Esophagus squamous epithelium (tissue), 5 donors: ENCODE data around the gene ZNF518A. TPM values are rescaled to one million over a fixed set of nuclear protein-coding genes. Genes with fewer than 3 reads are reported as not detected.
"Not testable (repeated sequence)": the region's sequence is repeated elsewhere in the genome, so short reads cannot be mapped to it uniquely, and the experiment has no call there.

Experiments used
- DNase-seq: peaks from one replicate; lab custom pipeline; 2025; lab: John Stamatoyannopoulos, UW
- H3K27ac ChIP-seq, 4 donors: fragments of 200-600 bp; sonication (generic); one replicate each; pipeline ENCODE4 v1.5.1; 2016 to 2019; ENCODE audit warnings: mild to moderate bottlenecking in 1 of 4
- H3K27me3 ChIP-seq, 4 donors: fragments of 200-600 bp; sonication (generic); 1 replicate in 3 of 4; 2 replicates in 1 of 4; pipeline versions ENCODE4 v1.5.1 to v1.6.0; 2017 to 2021; ENCODE audit warnings: antibody characterized with exemption in 1 of 4
- H3K36me3 ChIP-seq, 3 donors: fragments of 200-600 bp; sonication (generic); one replicate each; pipeline ENCODE4 v1.5.1; 2016 to 2019
- H3K4me1 ChIP-seq, 3 donors: fragments of 200-600 bp; sonication (generic); one replicate each; pipeline ENCODE4 v1.5.1; 2017 to 2019
- H3K4me3 ChIP-seq, 4 donors: fragments of 200-600 bp; sonication (generic); 1 replicate in 3 of 4; 2 replicates in 1 of 4; pipeline ENCODE4 v1.5.1; 2016 to 2019; ENCODE audit warnings: mild to moderate bottlenecking in 2 of 4, moderate library complexity in 1 of 4
- H3K9me3 ChIP-seq, 3 donors: fragments of 200-600 bp; sonication (generic); one replicate each; pipeline ENCODE4 v1.5.1; 2016 to 2019
- POLR2A ChIP-seq, 4 donors: fragments of 450-650 bp; IDR thresholded peaks; one replicate each; pipeline ENCODE4 v1.6.1; 2017; ENCODE audit warnings: antibody characterized with exemption in 4 of 4, mild to moderate bottlenecking in 4 of 4, moderate library complexity in 3 of 4
- whole genome bisulfite sequencing, 2 donors: methylation state at CpG; one replicate each; pipeline ENCODE4 v1.1.5; 2018; 5-methylcytosine and 5-hydroxymethylcytosine counted together
- intact Hi-C: fragments of 100-400 bp; cut with DNase I; formaldehyde crosslinking; loops from one replicate; pipeline ENCODE4 v1.15.0; 2022
- total RNA-seq, 4 donors: library from RNA; depleted of rRNA; stranded (reverse); fragments of >200 nt; gene quantifications; one replicate each; pipeline ENCODE4 v1.1.0, GENCODE V29; 2016
- TF ChIP-seq, protein P1 (sequence below), 6 experiments: fragments of 450-650 bp in 4 of 6; fragments of 200-600 bp in 2 of 6; sonication (generic) in 2 of 6; IDR thresholded peaks; one replicate each; pipeline ENCODE4 v1.5.1; 2016 to 2019; ENCODE audit warnings: antibody characterized with exemption in 6 of 6, mild to moderate bottlenecking in 4 of 6, moderate library complexity in 4 of 6
- donor health status: DM: yes; HTN: yes; CAD: no.

The ZNF518A gene
- total RNA-seq, 4 donors from 2014 or later, result 8.3 to 16.4 (median 12.1) TPM

DNA sequence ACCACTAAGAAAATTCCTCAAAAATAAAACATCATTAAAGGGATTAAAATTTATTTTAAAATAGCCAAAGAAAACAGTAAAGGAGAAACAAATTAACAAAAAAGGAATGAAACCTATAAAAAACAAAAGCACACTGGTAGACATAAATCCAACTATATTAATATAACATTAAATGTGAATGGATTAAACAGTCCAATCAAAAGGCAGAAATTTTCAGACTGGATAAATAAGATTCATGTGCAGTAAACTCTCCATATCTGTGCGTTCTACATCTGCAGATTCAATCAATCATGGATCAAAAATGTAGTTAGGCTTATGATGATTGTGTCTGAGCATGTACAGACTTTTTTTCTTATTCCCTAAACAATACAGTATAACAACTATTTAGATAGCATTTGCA lies 42.6 kb downstream of the ZNF518A start:
- intact Hi-C loops, result no loop called here
- TF ChIP-seq POLR2A (IDR thresholded peaks at IDR 0.05), result no peak
- TF ChIP-seq, protein P1, sequence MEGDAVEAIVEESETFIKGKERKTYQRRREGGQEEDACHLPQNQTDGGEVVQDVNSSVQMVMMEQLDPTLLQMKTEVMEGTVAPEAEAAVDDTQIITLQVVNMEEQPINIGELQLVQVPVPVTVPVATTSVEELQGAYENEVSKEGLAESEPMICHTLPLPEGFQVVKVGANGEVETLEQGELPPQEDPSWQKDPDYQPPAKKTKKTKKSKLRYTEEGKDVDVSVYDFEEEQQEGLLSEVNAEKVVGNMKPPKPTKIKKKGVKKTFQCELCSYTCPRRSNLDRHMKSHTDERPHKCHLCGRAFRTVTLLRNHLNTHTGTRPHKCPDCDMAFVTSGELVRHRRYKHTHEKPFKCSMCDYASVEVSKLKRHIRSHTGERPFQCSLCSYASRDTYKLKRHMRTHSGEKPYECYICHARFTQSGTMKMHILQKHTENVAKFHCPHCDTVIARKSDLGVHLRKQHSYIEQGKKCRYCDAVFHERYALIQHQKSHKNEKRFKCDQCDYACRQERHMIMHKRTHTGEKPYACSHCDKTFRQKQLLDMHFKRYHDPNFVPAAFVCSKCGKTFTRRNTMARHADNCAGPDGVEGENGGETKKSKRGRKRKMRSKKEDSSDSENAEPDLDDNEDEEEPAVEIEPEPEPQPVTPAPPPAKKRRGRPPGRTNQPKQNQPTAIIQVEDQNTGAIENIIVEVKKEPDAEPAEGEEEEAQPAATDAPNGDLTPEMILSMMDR (IDR thresholded peaks at IDR 0.05), result no peak
- H3K4me3 ChIP-seq, result no peak overlapping the region
- H3K27ac ChIP-seq, result no peak overlapping the region
- no peaks in the 10 kb centered on the region for H3K4me1 ChIP-seq
- DNase-seq, result no peak
- no peaks in the 10 kb centered on the region for H3K36me3 ChIP-seq
- H3K9me3 ChIP-seq, result peaks cover 0 to 35% (median 15%) of the 10 kb centered on the region in 3 donors
- no peaks in the 10 kb centered on the region for H3K27me3 ChIP-seq
- WGBS, 2 donors, result 77 to 86% methylated on average over 1 of the region's 1 CpG

DNA sequence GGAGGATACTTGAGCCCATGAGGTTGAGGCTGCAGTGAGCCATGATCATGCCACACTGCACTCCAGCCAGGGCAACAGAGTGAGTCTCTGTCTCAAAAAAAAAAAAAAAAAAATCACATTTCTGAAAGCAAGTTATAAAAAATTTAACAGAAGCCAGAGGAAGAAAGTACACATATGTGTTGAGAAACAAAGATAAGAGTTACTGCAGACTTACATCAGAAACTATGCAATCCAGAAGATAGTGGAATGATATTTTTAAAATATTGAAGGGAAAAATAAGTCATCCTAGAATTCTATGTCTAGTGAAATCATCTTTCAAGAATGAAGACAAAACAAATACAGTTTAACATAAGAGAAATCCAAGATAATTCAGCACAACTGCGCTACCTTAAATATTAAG lies 46.9 kb downstream of the ZNF518A start:
- H3K9me3 ChIP-seq, result peaks cover 0 to 39% (median 21%) of the 10 kb centered on the region in 3 donors

DNA sequence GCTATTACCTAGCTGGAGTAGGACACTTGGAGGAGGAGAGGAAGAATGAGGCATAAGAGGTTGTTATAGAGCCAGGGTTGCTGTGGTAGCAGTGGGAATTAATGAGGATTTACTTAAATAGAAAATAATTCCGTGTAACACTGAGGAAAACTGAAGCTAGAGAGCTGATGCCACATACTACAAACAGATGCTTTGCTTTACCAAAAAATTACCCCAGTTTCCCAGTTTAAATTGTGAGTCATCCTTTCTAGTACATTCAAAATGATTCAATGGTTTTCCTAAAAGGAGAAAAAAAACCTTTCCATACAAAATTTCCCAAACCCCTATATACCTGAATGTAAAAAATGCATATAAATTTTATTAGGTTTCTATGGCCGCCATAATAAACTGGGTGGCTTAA lies 58.3 kb downstream of the ZNF518A start:
- Histone ChIP-seq H3K4me1 (no peaks in the 10 kb centered on the region), H3K9me3 (peaks cover 0 to 26% (median 0%) of the 10 kb centered on the region in 3 donors), H3K27me3 (no peaks in the 10 kb centered on the region), H3K36me3 (peaks cover 0 to 35% (median 0%) of the 10 kb centered on the region in 3 donors), H3K27ac (no peak overlapping the region), H3K4me3 (no peak overlapping the region)
- 77 to 86% methylated on average over 2 of the region's 2 CpGs for WGBS, 2 donors
- no peak for DNase-seq
- TF ChIP-seq, protein P1 (IDR thresholded peaks at IDR 0.05), result no peak
- TF ChIP-seq POLR2A (IDR thresholded peaks at IDR 0.05), result no peak
- intact Hi-C loops, result no loop called here

More for the DNA sequence above, 46.9 kb downstream of the ZNF518A start:
- no peak overlapping the region for H3K27ac ChIP-seq
- WGBS, 2 donors, result 94 to 98% methylated on average over 1 of the region's 1 CpG
- DNase-seq, result no peak
- TF ChIP-seq, protein P1 (IDR thresholded peaks at IDR 0.05), result no peak
- no peaks in the 10 kb centered on the region for H3K27me3 ChIP-seq
- no peaks in the 10 kb centered on the region for H3K4me1 ChIP-seq
- no peaks in the 10 kb centered on the region for H3K36me3 ChIP-seq
- intact Hi-C loops, result no loop called here
- no peak overlapping the region for H3K4me3 ChIP-seq

DNA sequence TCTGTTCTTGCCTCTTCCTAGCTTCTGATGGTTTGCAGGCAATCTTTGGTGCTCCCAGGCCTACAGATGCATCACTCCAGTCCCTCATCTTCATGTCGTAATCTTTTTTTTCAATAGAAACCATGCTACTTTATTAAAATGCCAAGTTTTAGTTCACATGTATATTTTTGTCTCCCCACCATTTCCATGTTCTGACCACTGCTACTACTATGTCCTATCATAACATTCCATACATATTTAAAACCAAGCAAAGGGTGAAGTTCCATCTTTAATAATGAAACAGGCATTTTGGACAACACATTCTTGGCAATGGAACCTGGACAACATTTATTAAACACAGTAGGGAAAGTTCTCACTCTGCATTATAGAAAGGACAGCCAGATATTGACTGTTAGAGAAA lies 58.8 kb downstream of the ZNF518A start:
- intact Hi-C loops, result no loop called here
- 68 to 90% methylated on average over 1 of the region's 1 CpG for WGBS, 2 donors
- Histone ChIP-seq H3K4me3 (no peak overlapping the region), H3K27me3 (no peaks in the 10 kb centered on the region), H3K36me3 (peaks cover 0 to 40% (median 0%) of the 10 kb centered on the region in 3 donors), H3K27ac (no peak overlapping the region), H3K9me3 (peaks cover 0 to 22% (median 0%) of the 10 kb centered on the region in 3 donors), H3K4me1 (no peaks in the 10 kb centered on the region)
- no peak for DNase-seq
- no peak for TF ChIP-seq POLR2A (IDR thresholded peaks at IDR 0.05)
- TF ChIP-seq, protein P1 (IDR thresholded peaks at IDR 0.05), result no peak

DNA sequence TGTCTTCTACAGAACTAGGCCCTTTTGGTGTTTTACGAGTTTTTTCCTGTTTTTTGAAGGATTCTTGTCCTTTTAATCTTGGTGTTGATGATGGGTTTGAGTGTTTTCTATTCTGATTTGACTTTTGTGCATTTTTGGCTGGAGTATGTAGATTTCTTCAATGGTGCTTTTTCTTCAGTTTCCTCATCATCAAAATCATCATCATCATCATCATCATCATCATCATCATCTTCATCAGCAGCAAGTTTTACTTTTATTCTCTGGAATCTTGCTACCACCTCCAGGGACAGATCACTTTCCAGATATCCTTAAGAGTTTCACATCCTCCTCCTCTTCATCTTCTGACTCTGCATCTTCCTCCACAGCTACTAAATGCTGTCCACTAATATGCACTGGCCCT lies 59.4 kb downstream of the ZNF518A start:
- DNase-seq, H3K4me1 ChIP-seq, intact Hi-C loops, H3K27me3 ChIP-seq, H3K27ac ChIP-seq, H3K4me3 ChIP-seq: not testable (repeated sequence)
- Histone ChIP-seq H3K36me3 (peaks cover 0 to 46% (median 0%) of the 10 kb centered on the region in 3 donors), H3K9me3 (peaks cover 0 to 18% (median 0%) of the 10 kb centered on the region in 3 donors)
- WGBS, 2 donors, result 62 to 69% methylated on average over 1 of the region's 1 CpG

DNA sequence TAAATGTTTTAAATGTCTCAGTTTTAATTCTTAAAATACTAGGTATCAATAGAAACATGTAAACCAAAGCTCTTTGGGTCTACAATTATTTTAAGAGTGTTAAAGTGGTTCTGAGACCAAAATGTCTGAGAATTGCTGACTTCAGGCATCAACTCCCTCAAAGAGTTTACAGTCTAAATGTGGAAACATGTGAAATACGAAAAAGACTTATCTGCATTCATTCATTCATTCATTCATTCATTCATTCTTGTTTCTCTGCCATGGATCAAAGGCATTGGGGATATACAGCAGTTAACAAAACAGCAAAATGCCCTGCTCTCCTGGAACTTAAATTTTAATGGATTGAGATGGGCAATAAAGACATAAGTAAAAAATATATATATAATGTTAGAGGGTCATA lies 71.4 kb downstream of the ZNF518A start:
- H3K27me3 ChIP-seq, result no peaks in the 10 kb centered on the region
- H3K27ac ChIP-seq, result no peak overlapping the region
- H3K9me3 ChIP-seq, result no peaks in the 10 kb centered on the region
- H3K4me1 ChIP-seq, result no peaks in the 10 kb centered on the region
- H3K4me3 ChIP-seq, result no peak overlapping the region
- H3K36me3 ChIP-seq, result peaks cover 0 to 86% (median 0%) of the 10 kb centered on the region in 3 donors
- DNase-seq, result no peak
- TF ChIP-seq POLR2A (IDR thresholded peaks at IDR 0.05), result no peak
- TF ChIP-seq, protein P1 (IDR thresholded peaks at IDR 0.05), result no peak
- intact Hi-C loops, result no loop called here
- 88 to 95% methylated on average over 1 of the region's 1 CpG for WGBS, 2 donors
